Fibroblast of the aortic adventitia (primary cell): ENCODE measurements around the gene SMOC2. TPM values are rescaled to one million over a fixed set of nuclear protein-coding genes. Genes with fewer than 3 reads are reported as not detected.

ENCODE experiments used
- DNase-seq: peaks from one replicate; pipeline ENCODE4 v3.0.0-alpha.2; 2010; ENCODE audit warnings: low read depth
- H3K4me3 ChIP-seq: 2 replicates; pipeline ENCODE4 v1.5.1; 2011; ENCODE audit warnings: low read depth, mild to moderate bottlenecking, control low read depth, low read length, moderate library complexity
- total RNA-seq: library from RNA; depleted of rRNA; stranded (reverse); fragments of >200 nt; gene quantifications from 2 replicates; pipeline ENCODE4 v1.2.3, GENCODE V29; 2012; ENCODE audit warnings: low replicate concordance
- TF ChIP-seq, protein P1 (sequence below): IDR thresholded peaks from 2 replicates; pipeline ENCODE4 v1.5.1; 2011; ENCODE audit warnings: mild to moderate bottlenecking, low read length, control low read depth, inconsistent platforms; ENCODE audit not compliant: insufficient read depth

The SMOC2 gene
- total RNA-seq, 1 donor = 0.09 TPM

DNA sequence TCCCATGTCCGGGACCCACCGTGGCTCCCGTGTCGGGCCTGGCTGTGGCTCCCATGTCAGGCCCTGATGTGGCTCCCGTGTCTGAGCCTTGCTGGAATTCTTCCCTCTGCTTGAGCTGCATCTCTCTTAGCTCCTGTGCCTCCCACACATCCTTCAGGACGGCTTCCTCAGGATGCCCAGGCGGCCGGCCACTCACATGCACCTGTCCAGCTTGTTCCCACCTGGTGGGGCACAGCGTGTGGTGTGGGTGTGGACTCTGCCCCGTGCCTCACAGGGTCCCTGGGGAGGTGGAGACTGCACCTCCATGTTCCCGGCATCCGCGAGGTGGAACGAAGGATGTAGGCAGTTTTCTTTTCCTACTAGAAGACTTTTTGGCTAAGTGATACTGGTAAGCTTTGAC lies 170.7 kb downstream of the SMOC2 start:
- no peak for DNase-seq
- TF ChIP-seq, protein P1, sequence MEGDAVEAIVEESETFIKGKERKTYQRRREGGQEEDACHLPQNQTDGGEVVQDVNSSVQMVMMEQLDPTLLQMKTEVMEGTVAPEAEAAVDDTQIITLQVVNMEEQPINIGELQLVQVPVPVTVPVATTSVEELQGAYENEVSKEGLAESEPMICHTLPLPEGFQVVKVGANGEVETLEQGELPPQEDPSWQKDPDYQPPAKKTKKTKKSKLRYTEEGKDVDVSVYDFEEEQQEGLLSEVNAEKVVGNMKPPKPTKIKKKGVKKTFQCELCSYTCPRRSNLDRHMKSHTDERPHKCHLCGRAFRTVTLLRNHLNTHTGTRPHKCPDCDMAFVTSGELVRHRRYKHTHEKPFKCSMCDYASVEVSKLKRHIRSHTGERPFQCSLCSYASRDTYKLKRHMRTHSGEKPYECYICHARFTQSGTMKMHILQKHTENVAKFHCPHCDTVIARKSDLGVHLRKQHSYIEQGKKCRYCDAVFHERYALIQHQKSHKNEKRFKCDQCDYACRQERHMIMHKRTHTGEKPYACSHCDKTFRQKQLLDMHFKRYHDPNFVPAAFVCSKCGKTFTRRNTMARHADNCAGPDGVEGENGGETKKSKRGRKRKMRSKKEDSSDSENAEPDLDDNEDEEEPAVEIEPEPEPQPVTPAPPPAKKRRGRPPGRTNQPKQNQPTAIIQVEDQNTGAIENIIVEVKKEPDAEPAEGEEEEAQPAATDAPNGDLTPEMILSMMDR = no peak
- no peak overlapping the region for H3K4me3 ChIP-seq

DNA sequence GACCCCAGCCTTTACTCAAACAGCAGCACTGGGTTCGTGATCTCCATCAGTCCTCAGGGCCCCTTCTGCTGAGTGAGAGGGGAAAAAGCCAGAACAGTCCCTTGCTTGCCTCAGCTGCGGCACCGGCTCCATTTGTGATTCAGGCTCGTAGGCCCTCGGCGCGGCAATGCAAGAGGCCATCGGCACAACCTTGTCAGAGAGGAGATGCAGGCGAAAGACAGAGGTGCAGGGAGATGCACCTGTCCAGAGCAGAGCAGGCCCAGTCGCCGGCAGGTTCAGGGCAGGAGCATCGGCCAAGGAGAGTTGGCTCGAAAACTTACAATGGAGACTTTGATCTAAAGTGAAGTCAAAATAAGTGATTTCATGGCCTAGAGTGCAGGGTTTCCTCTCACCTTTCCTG lies 171.6 kb downstream of the SMOC2 start:
- TF ChIP-seq, protein P1 = no peak
- DNase-seq = no peak

DNA sequence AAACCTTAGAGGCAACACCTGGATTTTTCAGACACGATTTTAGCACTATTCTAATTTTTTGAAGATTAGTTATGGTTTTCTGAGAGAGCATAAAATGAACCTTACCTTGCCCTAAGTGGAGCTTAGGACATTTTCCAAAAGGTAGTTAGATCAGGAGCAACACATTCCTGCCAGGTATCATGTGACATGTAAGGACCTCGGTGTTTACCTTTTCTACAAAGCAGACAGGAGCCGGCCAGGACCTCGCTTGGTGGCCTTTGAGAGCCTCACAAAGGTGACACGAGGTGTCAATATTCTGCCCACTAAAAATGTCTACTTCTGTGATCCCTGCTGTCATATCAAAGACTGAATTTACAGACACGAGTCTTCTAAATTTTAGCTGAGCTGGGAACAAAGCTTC lies 174.9 kb downstream of the SMOC2 start:
- no peak for DNase-seq
- H3K4me3 ChIP-seq = no peak overlapping the region
- TF ChIP-seq, protein P1 = no peak

More for the DNA sequence above, 171.6 kb downstream of the SMOC2 start:
- H3K4me3 ChIP-seq = no peak overlapping the region

DNA sequence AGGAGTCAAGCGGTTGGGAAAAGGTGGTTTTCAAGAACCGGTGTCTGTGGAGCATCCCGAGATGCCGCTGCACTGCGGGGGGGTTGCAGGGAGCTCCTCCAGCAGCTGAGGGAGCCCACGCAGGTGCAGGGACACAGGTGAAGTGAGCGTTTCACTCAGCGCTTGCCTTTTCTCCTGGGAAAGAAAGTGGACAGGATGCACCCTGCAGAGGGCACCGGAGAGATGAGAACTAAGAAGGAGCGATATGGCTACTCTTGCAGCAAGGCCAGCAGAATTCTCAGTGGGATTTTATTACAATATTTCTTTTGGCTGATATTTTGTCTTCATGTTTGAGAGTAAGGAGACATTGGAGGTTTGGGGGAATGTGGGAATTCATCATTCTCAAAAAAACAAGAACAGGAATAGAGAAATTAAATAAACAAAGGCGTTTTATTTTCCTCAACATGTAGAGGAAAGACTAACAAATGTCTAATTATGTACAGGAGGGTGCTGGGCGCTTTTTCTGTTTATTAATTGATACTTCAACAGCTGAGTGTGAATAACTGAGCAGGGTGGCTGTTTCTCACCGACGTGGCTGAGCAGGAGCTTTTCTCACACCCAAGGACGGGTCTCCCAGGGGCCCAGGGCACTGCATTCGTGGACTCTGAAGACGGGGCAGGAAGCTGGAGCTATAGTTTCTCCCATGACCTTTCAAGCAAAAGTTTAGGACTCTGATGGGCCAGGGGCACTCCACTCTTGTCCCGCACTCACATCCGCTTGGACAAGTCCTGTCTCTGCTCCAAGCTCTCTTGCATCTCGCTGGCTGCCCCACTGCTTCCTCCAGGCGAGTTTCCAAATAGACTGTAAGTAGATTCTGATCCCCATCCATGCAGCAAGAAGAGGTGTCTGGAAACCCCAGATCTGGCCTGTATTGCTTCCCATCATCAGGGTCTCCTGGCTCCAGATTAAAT lies 176.1 kb downstream of the SMOC2 start:
- H3K4me3 ChIP-seq = no peak overlapping the region
- peak; percentile 28 for DNase-seq
- TF ChIP-seq, protein P1 = peak; percentile 15

DNA sequence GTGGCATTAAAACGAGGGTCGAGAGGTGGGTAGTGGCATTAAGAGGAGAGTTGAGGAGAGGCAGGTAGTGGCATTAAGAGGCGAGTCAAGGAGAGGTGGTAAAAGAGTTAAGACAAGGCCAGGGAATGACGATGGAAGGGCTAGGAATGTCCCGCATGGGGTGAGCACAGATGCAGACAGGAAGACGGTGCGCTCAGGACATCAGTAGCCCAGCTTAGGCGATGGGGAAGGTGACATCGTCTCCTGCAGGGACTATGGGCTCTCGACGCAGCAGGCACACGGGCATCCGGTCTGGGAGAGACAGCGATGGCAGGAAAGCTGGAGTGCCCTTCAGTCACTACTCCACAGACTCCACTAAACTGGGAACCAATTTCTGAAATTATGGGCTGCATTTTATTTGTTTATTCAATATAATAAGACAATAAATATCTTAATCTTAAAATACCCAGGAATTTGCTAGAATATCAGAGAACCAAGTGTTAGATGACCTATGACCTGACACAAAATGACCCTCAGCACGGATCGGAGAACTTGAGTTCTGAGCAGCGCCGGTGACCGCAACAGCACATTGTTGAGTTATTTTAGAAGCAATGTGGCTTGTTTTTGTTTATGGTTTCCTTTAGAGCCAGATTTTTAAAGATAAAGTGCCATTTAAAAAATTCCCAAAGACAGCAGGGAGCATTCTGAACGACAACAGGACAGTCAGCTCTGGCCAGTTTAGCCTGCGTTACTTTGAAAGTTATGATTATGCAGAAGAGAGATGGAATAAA lies 177.7 kb downstream of the SMOC2 start:
- DNase-seq = no peak
- no peak overlapping the region for H3K4me3 ChIP-seq
- TF ChIP-seq, protein P1 = no peak

DNA sequence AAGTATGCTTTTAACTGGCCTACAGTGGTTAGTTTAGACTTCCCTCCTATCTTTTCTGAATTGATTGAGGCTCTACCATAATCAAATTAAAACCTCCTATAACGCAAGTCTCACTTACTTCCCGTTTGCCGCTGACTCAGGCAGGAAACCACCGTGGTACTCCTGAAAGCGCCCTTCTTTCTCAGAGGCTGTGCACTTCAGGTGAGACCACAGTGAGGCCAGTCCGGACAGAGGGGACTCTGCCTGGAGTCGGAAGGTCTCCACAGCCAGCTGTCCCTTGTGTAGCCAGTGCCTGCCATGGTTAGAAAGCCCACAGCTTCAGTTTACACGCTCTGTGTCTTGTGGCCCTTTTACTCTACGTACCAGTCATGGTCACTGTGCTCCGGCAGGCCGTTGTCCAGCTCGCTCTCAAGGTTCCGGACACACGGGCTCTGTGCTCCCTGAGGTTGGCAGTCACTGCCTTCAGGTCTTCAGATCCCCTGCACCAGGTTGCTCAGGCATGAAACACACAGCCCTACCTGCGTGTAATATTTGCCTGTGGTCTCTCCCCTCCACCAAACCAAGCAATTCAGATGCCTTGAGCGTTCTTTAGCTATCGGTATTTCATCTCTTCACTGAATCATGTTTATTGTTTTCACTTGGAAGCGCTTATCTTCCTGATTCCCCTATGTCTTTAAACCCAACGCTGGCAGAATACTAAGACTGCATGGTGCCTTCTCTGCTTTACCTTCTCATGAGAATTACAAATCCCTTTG lies 178.8 kb downstream of the SMOC2 start:
- no peak for DNase-seq
- H3K4me3 ChIP-seq = no peak overlapping the region
- TF ChIP-seq, protein P1 = no peak
